Measurements from ENCODE around the gene WDR19.
A peak's percentile ranks its signal among the peaks of the same experiment; 100 is the strongest.
"Not testable (repeated sequence)": the region's sequence is repeated elsewhere in the genome, so short reads cannot be mapped to it uniquely, and the experiment has no call there.

The WDR19 gene

GRCh38 chr4:39233783-39234182, 51.5 kb downstream of the WDR19 start:
- no peak for DNase-seq

GRCh38 chr4:39235021-39235420, 52.7 kb downstream of the WDR19 start:
- DNase-seq = no peak

- no peak for DNase-seq
Measured at GRCh38 chr4:39235696-39236095, 53.4 kb downstream of the WDR19 start.

GRCh38 chr4:39237179-39237578, 54.9 kb downstream of the WDR19 start:
- DNase-seq = no peak

GRCh38 chr4:39243462-39243861, 61.1 kb downstream of the WDR19 start:
- no peak for DNase-seq

- peak; percentile 14 to 63 for DNase-seq
Measured at GRCh38 chr4:39255266-39255665, 72.9 kb downstream of the WDR19 start.

- no peak for DNase-seq
Measured at GRCh38 chr4:39255871-39256270, 73.5 kb downstream of the WDR19 start.

GRCh38 chr4:39256436-39256835, 74.1 kb downstream of the WDR19 start:
- DNase-seq = no peak

GRCh38 chr4:39259571-39260330, 77.4 kb downstream of the WDR19 start:
- no peak for DNase-seq

- no peak for DNase-seq
Measured at GRCh38 chr4:39263895-39264294, 81.6 kb downstream of the WDR19 start.

- no peak for DNase-seq
Measured at GRCh38 chr4:39274503-39274902, 92.2 kb downstream of the WDR19 start.

GRCh38 chr4:39277661-39278060, 95.3 kb downstream of the WDR19 start:
- DNase-seq = not testable (repeated sequence)

GRCh38 chr4:39278476-39278875, 96.1 kb downstream of the WDR19 start:
- no peak for DNase-seq

- DNase-seq = no peak
Measured at GRCh38 chr4:39279416-39279815, 97.1 kb downstream of the WDR19 start.

- DNase-seq = no peak
Measured at GRCh38 chr4:39280770-39281169, 98.4 kb downstream of the WDR19 start.

- DNase-seq = no peak
Measured at GRCh38 chr4:39285111-39285795, 102.9 kb downstream of the WDR19 start.

- no peak for DNase-seq
Measured at GRCh38 chr4:39285853-39286252, 103.5 kb downstream of the WDR19 start.

- no peak for DNase-seq
Measured at GRCh38 chr4:39286263-39286662, 103.9 kb downstream of the WDR19 start.

GRCh38 chr4:39287223-39287622, 104.9 kb downstream of the WDR19 start:
- no peak for DNase-seq

- no peak for DNase-seq
Measured at GRCh38 chr4:39291686-39292085, 109.4 kb downstream of the WDR19 start.

GRCh38 chr4:39292433-39292832, 110.1 kb downstream of the WDR19 start:
- DNase-seq = not testable (repeated sequence)

GRCh38 chr4:39295784-39296183, 113.5 kb downstream of the WDR19 start:
- DNase-seq = no peak

GRCh38 chr4:39302901-39303300, 120.6 kb downstream of the WDR19 start:
- DNase-seq = no peak

GRCh38 chr4:39303871-39304270, 121.5 kb downstream of the WDR19 start:
- no peak for DNase-seq

- DNase-seq = no peak
Measured at GRCh38 chr4:39304651-39305050, 122.3 kb downstream of the WDR19 start.

Measured in SW 1271 (cell line).